ENCODE results near the gene PDCD4. TPM values are rescaled to one million over a fixed set of nuclear protein-coding genes. Genes with fewer than 3 reads are reported as not detected.

Gene PDCD4
- total and polyA plus RNA-seq, 2 of the 13 experiments (the other 11 are each of a cell fraction or from before 2014, with no cell fraction given), result 22.8 to 56.2 TPM

- TF ChIP-seq, protein P1, sequence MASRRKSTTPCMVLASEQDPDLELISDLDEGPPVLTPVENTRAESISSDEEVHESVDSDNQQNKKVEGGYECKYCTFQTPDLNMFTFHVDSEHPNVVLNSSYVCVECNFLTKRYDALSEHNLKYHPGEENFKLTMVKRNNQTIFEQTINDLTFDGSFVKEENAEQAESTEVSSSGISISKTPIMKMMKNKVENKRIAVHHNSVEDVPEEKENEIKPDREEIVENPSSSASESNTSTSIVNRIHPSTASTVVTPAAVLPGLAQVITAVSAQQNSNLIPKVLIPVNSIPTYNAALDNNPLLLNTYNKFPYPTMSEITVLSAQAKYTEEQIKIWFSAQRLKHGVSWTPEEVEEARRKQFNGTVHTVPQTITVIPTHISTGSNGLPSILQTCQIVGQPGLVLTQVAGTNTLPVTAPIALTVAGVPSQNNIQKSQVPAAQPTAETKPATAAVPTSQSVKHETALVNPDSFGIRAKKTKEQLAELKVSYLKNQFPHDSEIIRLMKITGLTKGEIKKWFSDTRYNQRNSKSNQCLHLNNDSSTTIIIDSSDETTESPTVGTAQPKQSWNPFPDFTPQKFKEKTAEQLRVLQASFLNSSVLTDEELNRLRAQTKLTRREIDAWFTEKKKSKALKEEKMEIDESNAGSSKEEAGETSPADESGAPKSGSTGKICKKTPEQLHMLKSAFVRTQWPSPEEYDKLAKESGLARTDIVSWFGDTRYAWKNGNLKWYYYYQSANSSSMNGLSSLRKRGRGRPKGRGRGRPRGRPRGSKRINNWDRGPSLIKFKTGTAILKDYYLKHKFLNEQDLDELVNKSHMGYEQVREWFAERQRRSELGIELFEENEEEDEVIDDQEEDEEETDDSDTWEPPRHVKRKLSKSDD (CRISPR knock-in tag; IDR thresholded peaks at IDR 0.05; ENCODE audit: low read depth), result no peak
- TF ChIP-seq BRD4 (CRISPR knock-in tag; IDR thresholded peaks at IDR 0.05), result no peak
- no peak for TF ChIP-seq THRA (CRISPR knock-in tag; IDR thresholded peaks at IDR 0.05; ENCODE audit: borderline replicate concordance)
- TF ChIP-seq ZNF383 (CRISPR knock-in tag; IDR thresholded peaks at IDR 0.05; ENCODE audit: borderline replicate concordance), result no peak
- no peak for TF ChIP-seq ZNF12 (CRISPR knock-in tag; IDR thresholded peaks at IDR 0.05)
- TF ChIP-seq SP1 (IDR thresholded peaks at IDR 0.05), result no peak
- no peak for TF ChIP-seq SP1 (CRISPR knock-in tag; IDR thresholded peaks at IDR 0.05)
- TF ChIP-seq AGO2 (optimal IDR thresholded peaks at IDR 0.05; ENCODE audit: low read depth, low read length), result no peak
- no peak for TF ChIP-seq PTBP1 (IDR thresholded peaks at IDR 0.05; ENCODE audit: low read depth, low read length, poor library complexity, severe bottlenecking)
- no peak for TF ChIP-seq TBX3 (IDR thresholded peaks at IDR 0.05; ENCODE audit: borderline replicate concordance)
- TF ChIP-seq SP140L (CRISPR knock-in tag; IDR thresholded peaks at IDR 0.05; ENCODE audit: borderline replicate concordance), result no peak
- no peak for TF ChIP-seq ZBTB10 (CRISPR knock-in tag; IDR thresholded peaks at IDR 0.05; ENCODE audit: borderline replicate concordance)
- TF ChIP-seq, protein P2, sequence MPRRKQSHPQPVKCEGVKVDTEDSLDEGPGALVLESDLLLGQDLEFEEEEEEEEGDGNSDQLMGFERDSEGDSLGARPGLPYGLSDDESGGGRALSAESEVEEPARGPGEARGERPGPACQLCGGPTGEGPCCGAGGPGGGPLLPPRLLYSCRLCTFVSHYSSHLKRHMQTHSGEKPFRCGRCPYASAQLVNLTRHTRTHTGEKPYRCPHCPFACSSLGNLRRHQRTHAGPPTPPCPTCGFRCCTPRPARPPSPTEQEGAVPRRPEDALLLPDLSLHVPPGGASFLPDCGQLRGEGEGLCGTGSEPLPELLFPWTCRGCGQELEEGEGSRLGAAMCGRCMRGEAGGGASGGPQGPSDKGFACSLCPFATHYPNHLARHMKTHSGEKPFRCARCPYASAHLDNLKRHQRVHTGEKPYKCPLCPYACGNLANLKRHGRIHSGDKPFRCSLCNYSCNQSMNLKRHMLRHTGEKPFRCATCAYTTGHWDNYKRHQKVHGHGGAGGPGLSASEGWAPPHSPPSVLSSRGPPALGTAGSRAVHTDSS (CRISPR knock-in tag; conservative IDR thresholded peaks at IDR 0.05), result no peak
- TF ChIP-seq CEBPB (IDR thresholded peaks at IDR 0.05; ENCODE audit: borderline replicate concordance, low read depth, low read length), result peak; percentile 8; the same call in 1 of the 2 replicates
- TF ChIP-seq ZNF724P (CRISPR knock-in tag; IDR thresholded peaks at IDR 0.05; ENCODE audit: borderline replicate concordance), result no peak
- TF ChIP-seq, protein P3, sequence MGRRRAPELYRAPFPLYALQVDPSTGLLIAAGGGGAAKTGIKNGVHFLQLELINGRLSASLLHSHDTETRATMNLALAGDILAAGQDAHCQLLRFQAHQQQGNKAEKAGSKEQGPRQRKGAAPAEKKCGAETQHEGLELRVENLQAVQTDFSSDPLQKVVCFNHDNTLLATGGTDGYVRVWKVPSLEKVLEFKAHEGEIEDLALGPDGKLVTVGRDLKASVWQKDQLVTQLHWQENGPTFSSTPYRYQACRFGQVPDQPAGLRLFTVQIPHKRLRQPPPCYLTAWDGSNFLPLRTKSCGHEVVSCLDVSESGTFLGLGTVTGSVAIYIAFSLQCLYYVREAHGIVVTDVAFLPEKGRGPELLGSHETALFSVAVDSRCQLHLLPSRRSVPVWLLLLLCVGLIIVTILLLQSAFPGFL (CRISPR knock-in tag; IDR thresholded peaks at IDR 0.05), result no peak
- TF ChIP-seq ZNF101 (CRISPR knock-in tag; IDR thresholded peaks at IDR 0.05; ENCODE audit: borderline replicate concordance, low read depth), result no peak
- TF ChIP-seq, protein P4, sequence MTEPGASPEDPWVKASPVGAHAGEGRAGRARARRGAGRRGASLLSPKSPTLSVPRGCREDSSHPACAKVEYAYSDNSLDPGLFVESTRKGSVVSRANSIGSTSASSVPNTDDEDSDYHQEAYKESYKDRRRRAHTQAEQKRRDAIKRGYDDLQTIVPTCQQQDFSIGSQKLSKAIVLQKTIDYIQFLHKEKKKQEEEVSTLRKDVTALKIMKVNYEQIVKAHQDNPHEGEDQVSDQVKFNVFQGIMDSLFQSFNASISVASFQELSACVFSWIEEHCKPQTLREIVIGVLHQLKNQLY (CRISPR knock-in tag; IDR thresholded peaks at IDR 0.05), result no peak
- peak; percentile 91 for TF ChIP-seq HNF4A (CRISPR knock-in tag; IDR thresholded peaks at IDR 0.05)
Measured at GRCh38 chr10:110840225-110840922, 31.4 kb upstream of the PDCD4 start (continued).
